Renal cortex interstitium (tissue), 11 donors: ENCODE data around the gene NCOA5. TPM values are rescaled to one million over a fixed set of nuclear protein-coding genes. Genes with fewer than 3 reads are reported as not detected.

Experiments
- DNase-seq, 11 donors: peaks; one replicate each; pipeline ENCODE4 v3.0.0-alpha.2; 2013; ENCODE audit warnings: low read depth in 9 of 11, low spot score in 4 of 11; ENCODE audit errors: extremely low read depth in 1 of 11
- polyA plus RNA-seq, 3 donors: library from polyadenylated mRNA; unstranded; fragments of 120-200 nt; gene quantifications; one replicate each; pipeline ENCODE4 v1.2.1, GENCODE V29; 2013; ENCODE audit not compliant: insufficient read length in 3 of 3

The NCOA5 gene
- polyA plus RNA-seq, 3 donors: 50.8 to 60.5 (median 57.0) TPM

- no peak for DNase-seq
Measured at GRCh38 chr20:46030284-46031013, 59.3 kb downstream of the NCOA5 start.

GRCh38 chr20:46028772-46029371, 60.9 kb downstream of the NCOA5 start, which contains the start of gene SLC12A5:
SLC12A5 (plus strand) TSS chr20:46029215; CDS start chr20:46029345, 130 bp downstream.
- no peak for DNase-seq

DNA sequence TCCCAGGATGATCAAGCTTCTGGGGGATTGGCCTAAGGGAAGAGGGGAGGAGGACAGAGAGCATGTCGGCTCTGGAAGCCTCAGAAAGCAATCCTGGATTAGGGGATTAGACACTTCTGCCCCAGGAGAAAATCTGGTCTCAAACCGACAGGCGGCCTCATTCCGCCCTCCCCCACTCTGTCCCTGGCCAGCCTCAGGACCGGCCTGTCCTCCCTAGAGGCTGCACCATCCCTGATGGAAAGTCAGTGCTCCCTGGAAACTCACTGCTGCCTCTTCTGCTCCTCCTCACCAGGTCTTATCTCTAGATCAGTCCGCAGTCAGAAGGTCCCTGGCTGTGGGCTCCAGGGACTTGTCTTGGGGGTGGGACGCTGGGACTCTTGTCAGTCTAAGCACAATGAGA, 61.7 kb downstream of the NCOA5 start:
- DNase-seq: no peak

DNA sequence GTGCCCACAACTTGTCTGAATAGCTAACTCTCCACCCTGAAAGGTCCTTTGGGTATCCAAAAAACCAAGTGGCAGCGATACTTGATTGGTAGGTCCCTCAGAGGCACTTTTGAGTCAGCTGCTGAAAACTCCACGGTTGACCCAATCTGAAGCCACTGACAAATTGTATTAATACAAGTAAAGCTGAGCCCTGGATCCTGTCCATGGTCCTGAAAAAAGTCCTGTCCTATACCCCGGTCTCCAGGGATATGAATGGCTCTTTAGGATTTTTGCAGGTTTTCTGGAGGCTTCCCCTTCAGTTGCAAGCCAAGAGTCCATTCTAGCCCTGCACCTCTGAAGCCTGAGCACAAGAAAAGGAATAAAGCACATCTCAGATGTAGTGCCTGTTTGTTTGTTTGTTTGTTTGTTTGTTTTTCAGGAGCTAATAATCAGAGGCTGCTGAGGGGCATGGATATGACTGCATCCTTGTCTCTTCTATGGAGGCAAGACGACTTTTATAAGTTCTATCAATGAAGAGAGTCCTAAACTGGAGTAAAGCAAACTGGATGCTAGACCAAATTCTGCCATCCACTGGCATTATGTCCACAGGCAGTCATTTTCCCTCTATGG, 62.4 kb downstream of the NCOA5 start:
- DNase-seq: peak in 8 of 11 donors; percentile 55 to 74 (median 59)

DNA sequence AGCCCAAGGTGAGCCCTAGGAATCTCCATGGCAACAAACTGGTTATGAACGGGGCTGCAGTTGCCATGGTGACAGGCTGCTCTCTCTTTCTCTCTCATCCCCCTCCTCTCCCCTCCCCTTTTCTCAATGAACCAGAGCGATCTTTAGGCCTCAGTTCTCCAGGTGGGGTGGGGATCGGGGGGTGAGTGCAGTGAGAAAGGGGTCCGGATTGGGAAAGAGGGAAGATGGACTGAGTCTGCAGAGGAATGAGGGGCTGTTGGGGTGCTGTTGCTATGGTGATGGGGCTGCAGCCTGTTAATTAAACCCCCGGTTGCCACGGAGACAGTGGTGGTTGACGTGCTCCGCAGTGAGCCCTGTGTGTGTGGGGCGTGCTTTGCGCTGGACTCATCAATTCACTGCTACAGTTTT, 64.4 kb downstream of the NCOA5 start:
- DNase-seq: no peak

DNA sequence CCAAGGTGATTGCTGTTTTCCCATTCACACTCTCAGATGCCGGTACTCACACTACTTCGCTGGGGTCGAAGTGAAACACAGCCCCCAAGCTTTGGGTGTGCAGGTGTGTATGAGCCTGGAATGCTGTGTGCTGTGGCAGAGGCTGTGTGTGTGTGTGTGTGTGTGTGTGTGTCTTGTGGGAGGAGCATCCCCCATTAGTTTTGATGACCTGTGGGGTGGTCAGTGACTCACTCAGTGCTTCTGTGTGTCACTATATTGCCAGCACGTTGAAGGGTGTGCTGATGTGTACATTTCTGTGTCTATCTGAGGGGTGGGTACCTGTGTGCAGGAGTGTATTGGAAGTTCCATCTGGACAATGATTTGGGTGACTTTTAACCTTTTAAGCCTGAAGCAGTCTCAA, 65.8 kb downstream of the NCOA5 start:
- DNase-seq: no peak

DNA sequence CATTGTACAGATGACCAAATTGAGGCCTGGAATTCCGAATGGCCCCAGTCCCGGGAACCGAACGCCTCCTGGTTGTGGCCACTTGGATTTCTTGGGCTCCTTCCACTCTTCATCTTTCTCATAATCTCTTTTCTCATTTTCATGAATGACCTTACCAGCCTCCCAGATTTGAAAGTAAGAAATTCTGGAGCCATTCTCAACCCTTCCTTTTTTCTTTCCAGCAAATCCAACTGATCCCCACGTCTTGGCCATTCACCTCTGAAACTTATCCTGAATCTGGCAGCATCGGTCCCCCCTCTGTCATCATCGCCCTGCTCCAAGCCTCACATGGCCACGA, 66.6 kb downstream of the NCOA5 start:
- DNase-seq: no peak

DNA sequence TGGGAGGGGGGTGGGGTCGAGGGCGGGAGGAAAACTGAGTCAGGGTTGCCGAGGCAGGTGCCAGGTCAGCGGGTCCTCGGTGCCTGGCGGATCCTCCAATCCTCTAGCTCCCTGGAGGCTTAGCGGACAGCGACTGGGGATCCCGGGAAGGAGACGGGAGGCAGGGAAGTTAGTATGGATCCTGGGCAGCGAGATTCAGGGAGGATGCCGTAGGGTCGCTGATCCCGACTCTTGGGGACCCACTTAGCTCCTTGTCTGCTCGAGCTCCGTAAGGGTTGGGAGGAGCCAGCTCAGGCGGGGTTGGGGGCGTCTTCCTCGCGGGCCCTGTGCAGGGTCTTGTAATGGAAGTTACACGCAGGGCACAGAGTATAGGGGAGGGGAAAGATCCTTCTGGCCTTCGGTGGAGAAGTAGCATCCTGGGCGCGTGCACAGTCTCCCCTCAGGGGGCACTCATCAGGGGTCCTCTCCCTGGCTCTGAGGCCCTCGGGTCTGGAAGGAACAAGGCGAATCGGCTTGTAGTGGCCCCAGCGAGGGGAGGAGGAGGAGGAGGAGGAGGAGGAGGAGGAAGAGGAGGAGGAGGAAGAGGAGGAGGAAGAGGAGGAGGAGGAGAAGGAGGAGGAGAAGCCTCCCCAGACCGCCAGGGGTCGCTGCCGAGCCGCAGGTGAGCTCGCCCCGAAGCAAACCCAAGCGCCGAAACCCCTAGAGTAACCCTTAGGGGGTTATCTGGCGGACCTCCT, 67.2 kb downstream of the NCOA5 start:
- peak in 1 of 11 donors; percentile 29 for DNase-seq

DNA sequence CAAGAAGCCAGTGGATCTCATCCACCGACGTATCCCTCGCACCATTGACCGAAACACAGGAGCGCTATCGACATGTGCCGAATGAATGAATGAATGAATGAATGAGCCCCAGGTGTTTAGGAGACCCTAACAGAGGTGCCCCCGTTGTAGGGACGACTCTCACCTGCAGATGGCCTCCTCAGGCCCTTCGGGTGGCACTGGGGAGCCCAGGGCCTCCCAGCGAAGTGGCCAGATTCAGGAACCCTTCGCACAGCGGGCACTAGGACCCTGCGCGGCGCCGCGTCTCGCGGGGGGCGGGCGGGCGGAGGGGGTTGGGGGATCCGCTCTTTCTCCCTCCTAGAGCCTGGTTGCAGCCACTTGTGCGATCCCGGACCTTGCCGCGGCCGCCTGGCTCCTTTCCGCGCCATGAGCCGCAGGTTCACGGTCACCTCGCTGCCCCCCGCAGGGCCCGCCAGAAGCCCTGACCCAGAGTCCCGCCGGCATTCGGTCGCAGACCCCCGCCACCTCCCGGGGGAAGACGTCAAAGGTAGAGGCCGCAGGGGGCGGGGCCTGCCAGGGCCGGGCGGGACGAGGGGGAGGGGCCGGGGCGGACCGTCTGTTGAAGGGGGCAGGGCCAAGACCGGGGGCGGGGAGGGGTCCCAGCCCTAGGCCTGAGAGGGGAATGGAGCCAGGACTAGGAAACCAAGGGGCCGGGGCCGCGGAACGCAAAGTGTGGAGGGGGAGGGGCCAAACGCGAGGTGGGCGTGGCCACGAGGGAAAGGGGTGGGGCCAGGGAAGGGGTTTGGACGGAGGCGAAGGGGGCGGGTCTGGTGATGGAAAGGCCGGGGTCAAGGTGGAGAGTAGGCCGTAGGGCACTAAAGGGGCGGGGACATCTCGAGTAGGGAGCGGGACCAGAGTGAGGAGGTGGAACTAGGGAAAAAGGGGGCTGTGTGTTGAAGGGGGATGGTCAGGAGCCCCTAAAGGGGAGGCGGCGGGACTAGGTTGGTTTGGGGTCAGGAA, 68.1 kb downstream of the NCOA5 start:
- DNase-seq: peak in 1 of 11 donors; percentile 38

GRCh38 chr20:46020555-46020954, 69.2 kb downstream of the NCOA5 start:
- no peak for DNase-seq

- DNase-seq: no peak
Measured at GRCh38 chr20:46018611-46019010, 71.2 kb downstream of the NCOA5 start.

GRCh38 chr20:46018112-46018511, 71.7 kb downstream of the NCOA5 start:
- no peak for DNase-seq

- no peak for DNase-seq
Measured at GRCh38 chr20:46017272-46017671, 72.5 kb downstream of the NCOA5 start.

- no peak for DNase-seq
Measured at GRCh38 chr20:46014517-46015396, 75.0 kb downstream of the NCOA5 start.

DNA sequence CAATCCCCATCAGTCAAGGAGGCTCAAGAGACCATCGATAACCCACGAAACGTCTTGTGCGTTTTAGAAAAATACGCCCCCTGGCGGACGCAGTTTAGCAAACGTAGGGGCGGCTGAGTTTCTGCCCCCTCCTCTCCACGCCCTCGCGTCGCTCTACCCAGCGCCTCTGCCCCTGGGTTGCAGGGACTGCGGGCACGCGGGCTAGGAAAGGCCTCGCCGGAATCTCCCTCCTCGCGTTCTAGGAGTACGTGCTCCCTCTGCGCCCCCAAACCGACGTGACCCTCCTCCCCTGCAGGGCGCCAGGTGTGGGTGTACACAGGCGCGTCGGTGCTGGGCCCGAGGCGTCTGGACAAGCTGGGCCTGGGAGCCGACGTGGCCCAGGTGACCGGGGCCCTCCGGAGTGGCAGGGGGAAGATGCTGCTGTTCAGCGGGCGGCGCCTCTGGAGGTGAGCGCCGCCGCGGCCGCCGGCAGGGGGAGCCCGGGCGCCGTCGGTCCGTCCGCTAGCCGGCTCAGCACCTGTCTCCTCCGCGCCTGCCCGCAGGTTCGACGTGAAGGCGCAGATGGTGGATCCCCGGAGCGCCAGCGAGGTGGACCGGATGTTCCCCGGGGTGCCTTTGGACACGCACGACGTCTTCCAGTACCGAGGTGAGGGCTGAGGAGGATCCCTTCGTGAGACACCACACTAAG, 75.8 kb downstream of the NCOA5 start:
- DNase-seq: peak in 2 of 11 donors; percentile 24 to 26

GRCh38 chr20:46013322-46013828, 76.4 kb downstream of the NCOA5 start:
- DNase-seq: no peak

- no peak for DNase-seq
Measured at GRCh38 chr20:46012921-46013320, 76.8 kb downstream of the NCOA5 start.
